GM21515 (cell line): Measurements from ENCODE around the gene UGDH.

Experiments
- ATAC-seq: cut with Tn5 transposase; IDR thresholded peaks from one replicate; pipeline ENCODE4 v1.9.1; 2021; ENCODE audit not compliant: unreplicated experiment

The UGDH gene

GRCh38 chr4:39497909-39498726 is 29.1 kb downstream of the UGDH start:
- no peak for ATAC-seq

GRCh38 chr4:39495446-39496213 is 31.6 kb downstream of the UGDH start:
- ATAC-seq: no peak

GRCh38 chr4:39494354-39494753 is 32.9 kb downstream of the UGDH start:
- ATAC-seq: no peak

GRCh38 chr4:39490322-39490721 is 36.9 kb downstream of the UGDH start:
- no peak for ATAC-seq

- no peak for ATAC-seq
Measured at GRCh38 chr4:39486221-39486804, 40.9 kb downstream of the UGDH start.

GRCh38 chr4:39484582-39485272 is 42.5 kb downstream of the UGDH start:
- ATAC-seq: no peak

GRCh38 chr4:39480902-39481695 is 46.1 kb downstream of the UGDH start:
- ATAC-seq: no peak

GRCh38 chr4:39480251-39480650 is 47.0 kb downstream of the UGDH start:
- ATAC-seq: no peak

- no peak for ATAC-seq
Measured at GRCh38 chr4:39476187-39476895, 50.9 kb downstream of the UGDH start.

- no peak for ATAC-seq
Measured at GRCh38 chr4:39472396-39472795, 54.8 kb downstream of the UGDH start.

GRCh38 chr4:39470402-39470801 is 56.8 kb downstream of the UGDH start:
- ATAC-seq: no peak

- peak; percentile 75 for ATAC-seq
Measured at GRCh38 chr4:39469429-39470077, 57.7 kb downstream of the UGDH start.

GRCh38 chr4:39467464-39467863 is 59.8 kb downstream of the UGDH start:
- ATAC-seq: no peak

GRCh38 chr4:39466747-39467146 is 60.5 kb downstream of the UGDH start:
- ATAC-seq: no peak

GRCh38 chr4:39464886-39465501 is 62.2 kb downstream of the UGDH start:
- ATAC-seq: no peak

GRCh38 chr4:39458505-39459300 is 68.5 kb downstream of the UGDH start, which contains the start of the genes LIAS and RPL9:
Gene LIAS, plus strand, starts transcription at chr4:39459056. Its CDS starts 62 bp downstream, at chr4:39459118.
Gene RPL9, minus strand, starts transcription at chr4:39458922. Its CDS starts 483 bp downstream, at chr4:39458439.
- ATAC-seq: peak; percentile 81

GRCh38 chr4:39458161-39458504 is 69.1 kb downstream of the UGDH start:
- ATAC-seq: peak; percentile 1
